ENCODE measurements around the gene KLF6.

DNA sequence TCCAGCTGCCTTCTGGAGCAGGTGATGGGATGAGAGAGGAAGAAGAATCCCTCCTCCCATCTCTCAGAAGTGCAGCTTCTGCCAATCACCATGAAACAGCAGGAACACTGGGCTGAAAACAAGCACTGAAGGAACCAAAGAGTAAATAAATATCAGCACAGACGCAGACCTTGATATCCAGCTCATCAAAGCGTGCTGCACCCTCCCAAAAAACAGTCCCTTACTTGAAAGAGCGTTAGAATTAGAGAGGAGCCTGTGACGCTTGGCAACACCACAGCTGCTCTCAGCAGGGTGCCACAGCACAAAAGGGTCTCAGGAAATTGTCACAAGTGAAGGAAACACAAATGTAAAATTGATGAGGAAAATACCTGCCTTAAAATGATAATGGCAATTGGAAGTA lies 39.5 kb downstream of the KLF6 start:
- TF ChIP-seq, protein P1, sequence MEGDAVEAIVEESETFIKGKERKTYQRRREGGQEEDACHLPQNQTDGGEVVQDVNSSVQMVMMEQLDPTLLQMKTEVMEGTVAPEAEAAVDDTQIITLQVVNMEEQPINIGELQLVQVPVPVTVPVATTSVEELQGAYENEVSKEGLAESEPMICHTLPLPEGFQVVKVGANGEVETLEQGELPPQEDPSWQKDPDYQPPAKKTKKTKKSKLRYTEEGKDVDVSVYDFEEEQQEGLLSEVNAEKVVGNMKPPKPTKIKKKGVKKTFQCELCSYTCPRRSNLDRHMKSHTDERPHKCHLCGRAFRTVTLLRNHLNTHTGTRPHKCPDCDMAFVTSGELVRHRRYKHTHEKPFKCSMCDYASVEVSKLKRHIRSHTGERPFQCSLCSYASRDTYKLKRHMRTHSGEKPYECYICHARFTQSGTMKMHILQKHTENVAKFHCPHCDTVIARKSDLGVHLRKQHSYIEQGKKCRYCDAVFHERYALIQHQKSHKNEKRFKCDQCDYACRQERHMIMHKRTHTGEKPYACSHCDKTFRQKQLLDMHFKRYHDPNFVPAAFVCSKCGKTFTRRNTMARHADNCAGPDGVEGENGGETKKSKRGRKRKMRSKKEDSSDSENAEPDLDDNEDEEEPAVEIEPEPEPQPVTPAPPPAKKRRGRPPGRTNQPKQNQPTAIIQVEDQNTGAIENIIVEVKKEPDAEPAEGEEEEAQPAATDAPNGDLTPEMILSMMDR (IDR thresholded peaks at IDR 0.05): no peak
- no peak for TF ChIP-seq EP300 (IDR thresholded peaks at IDR 0.05)
- no peak for TF ChIP-seq POLR2A (IDR thresholded peaks at IDR 0.05)
